Measurements from ENCODE around the gene C1orf74.
A peak's percentile ranks its signal among the peaks of the same experiment; 100 is the strongest.
"Not testable (repeated sequence)": the region's sequence is repeated elsewhere in the genome, so short reads cannot be mapped to it uniquely, and the experiment has no call there.

C1orf74 gene

GRCh38 chr1:209802780-209803152, 18.4 kb upstream of the C1orf74 start:
- H3K4me3 ChIP-seq (ENCODE audit: low read depth, low read length), result no peak overlapping the region
- no peak for TF ChIP-seq POLR2A (IDR thresholded peaks at IDR 0.05; ENCODE audit: extremely low read depth, insufficient read length)
- TF ChIP-seq MAX (IDR thresholded peaks at IDR 0.05; ENCODE audit: low read depth, low read length), result no peak
- TF ChIP-seq MYC (IDR thresholded peaks at IDR 0.05; ENCODE audit: low read depth, low read length), result no peak
- TF ChIP-seq CTCF (IDR thresholded peaks at IDR 0.05; ENCODE audit: low read depth, low read length), result no peak
- DNase-seq (ENCODE audit: low read depth), result no peak

GRCh38 chr1:209802117-209802779, 17.9 kb upstream of the C1orf74 start:
- no peak for DNase-seq (ENCODE audit: low read depth)
- no peak overlapping the region for H3K4me3 ChIP-seq (ENCODE audit: low read depth, low read length)
- no peak for TF ChIP-seq CTCF (IDR thresholded peaks at IDR 0.05; ENCODE audit: low read depth, low read length)
- no peak for TF ChIP-seq MYC (IDR thresholded peaks at IDR 0.05; ENCODE audit: low read depth, low read length)
- TF ChIP-seq POLR2A (IDR thresholded peaks at IDR 0.05; ENCODE audit: extremely low read depth, insufficient read length), result no peak

- no peak for TF ChIP-seq MYC (IDR thresholded peaks at IDR 0.05; ENCODE audit: low read depth, low read length)
- no peak for TF ChIP-seq MAX (IDR thresholded peaks at IDR 0.05; ENCODE audit: low read depth, low read length)
- TF ChIP-seq CTCF (IDR thresholded peaks at IDR 0.05; ENCODE audit: low read depth, low read length), result no peak
- TF ChIP-seq POLR2A (IDR thresholded peaks at IDR 0.05; ENCODE audit: extremely low read depth, insufficient read length), result no peak
- no peak for DNase-seq (ENCODE audit: low read depth)
- H3K4me3 ChIP-seq (ENCODE audit: low read depth, low read length), result no peak overlapping the region
These were observed 16.9 kb upstream of the C1orf74 start for GRCh38 chr1:209800984-209801834.

DNA sequence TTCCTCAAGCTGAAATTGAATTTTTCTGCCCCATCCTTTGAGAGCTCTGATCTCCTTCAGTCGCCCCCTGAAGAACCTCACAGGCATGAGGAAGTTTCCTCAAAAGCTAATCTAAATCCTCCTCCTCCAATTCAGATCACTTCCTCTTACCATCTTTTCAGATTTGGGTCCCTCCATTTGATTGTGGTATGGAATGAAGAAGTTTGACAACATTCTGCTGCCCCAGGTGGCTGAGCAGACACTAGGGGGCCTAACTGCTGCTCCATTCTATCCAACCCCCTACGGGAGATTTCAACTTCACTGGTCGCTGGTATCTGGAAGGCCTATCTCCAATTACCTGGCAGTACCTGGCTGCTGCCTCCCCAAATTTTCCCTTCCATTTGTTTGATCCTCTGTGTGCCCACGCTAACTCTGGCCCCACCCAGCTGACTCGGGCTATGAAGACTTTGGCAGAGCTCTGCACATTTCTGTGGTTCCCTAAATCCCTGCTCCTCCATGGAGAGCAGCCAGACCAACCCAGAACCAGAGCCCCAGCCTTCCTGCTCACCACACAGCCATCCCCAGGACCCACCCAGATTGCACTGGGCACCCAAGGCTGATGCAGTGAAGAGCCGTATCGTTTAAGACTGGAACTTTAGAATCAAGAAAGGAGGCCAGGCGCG, 13.8 kb upstream of the C1orf74 start:
- TF ChIP-seq MAX (IDR thresholded peaks at IDR 0.05; ENCODE audit: low read depth, low read length) (no peak), CTCF (IDR thresholded peaks at IDR 0.05; ENCODE audit: low read depth, low read length) (no peak), MYC (IDR thresholded peaks at IDR 0.05; ENCODE audit: low read depth, low read length) (no peak), POLR2A (IDR thresholded peaks at IDR 0.05; ENCODE audit: extremely low read depth, insufficient read length) (no peak)
- peak; percentile 37 for DNase-seq (ENCODE audit: low read depth)
- H3K4me3 ChIP-seq (ENCODE audit: low read depth, low read length), result no peak overlapping the region

DNA sequence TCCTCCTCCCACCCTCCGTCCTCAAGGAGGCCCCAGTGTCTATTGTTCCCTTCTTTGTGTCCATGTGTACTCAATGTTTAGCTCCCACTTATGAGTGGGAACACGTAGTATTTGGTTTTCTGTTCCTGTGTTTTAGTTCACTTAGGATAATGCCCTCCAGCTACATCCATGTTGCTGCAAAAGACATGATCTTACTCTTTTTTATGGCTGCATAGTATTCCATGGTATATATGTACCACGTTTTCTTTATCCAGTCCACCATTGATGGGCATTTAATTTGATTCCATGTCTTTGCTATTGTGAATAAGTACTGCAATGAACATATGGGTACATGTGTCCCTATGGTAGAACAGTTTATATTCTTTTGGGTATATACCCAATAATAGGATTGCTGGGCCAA, 9.4 kb upstream of the C1orf74 start:
- not testable (repeated sequence) for H3K4me3 ChIP-seq (ENCODE audit: low read depth, low read length)

DNA sequence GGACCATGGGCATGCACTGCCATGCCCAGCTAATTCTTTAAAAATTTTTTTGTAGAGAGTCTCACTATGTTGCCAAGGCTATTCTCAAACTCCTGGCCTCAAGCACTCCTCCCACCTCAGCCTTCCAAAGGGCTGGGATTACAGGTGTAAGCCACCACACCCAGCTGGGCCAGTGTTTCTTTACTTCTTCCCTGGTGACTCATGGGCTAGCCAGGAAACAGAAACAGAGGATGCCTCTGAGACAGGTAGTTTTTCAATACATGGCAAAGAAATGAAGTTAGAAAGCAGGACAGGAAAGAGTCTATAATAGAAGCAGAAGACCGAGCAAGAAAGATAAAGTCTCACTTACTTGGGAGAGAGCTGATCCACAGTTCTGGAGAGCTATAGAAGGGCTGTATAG, 7.6 kb upstream of the C1orf74 start:
- no peak overlapping the region for H3K4me3 ChIP-seq (ENCODE audit: low read depth, low read length)
- TF ChIP-seq MAX (IDR thresholded peaks at IDR 0.05; ENCODE audit: low read depth, low read length) (no peak), MYC (IDR thresholded peaks at IDR 0.05; ENCODE audit: low read depth, low read length) (no peak), POLR2A (IDR thresholded peaks at IDR 0.05; ENCODE audit: extremely low read depth, insufficient read length) (no peak), CTCF (IDR thresholded peaks at IDR 0.05; ENCODE audit: low read depth, low read length) (no peak)

More for the DNA sequence above, 9.4 kb upstream of the C1orf74 start:
- not testable (repeated sequence) for DNase-seq (ENCODE audit: low read depth)

More for the DNA sequence above, 7.6 kb upstream of the C1orf74 start:
- no peak for DNase-seq (ENCODE audit: low read depth)
